Measurements from ENCODE around the gene PLD6. TPM values are rescaled to one million over a fixed set of nuclear protein-coding genes. Genes with fewer than 3 reads are reported as not detected.

PLD6 gene
- total RNA-seq, 1 experiment from 2014 or later: 2.9 TPM

- Mint-ChIP-seq H3K4me3 (ENCODE audit: low read depth, unreplicated experiment) (no peak overlapping the region), H3K27me3 (ENCODE audit: unreplicated experiment) (no peaks in the 10 kb centered on the region)
Observed at GRCh38 chr17:17213775-17214174, 7.6 kb upstream of the PLD6 start.

GRCh38 chr17:17207998-17208397 lies 1.9 kb upstream of the PLD6 start:
- Mint-ChIP-seq H3K27ac (ENCODE audit: unreplicated experiment) (no peak overlapping the region), H3K9me3 (ENCODE audit: low read depth, unreplicated experiment) (no peaks in the 10 kb centered on the region), H3K27me3 (ENCODE audit: unreplicated experiment) (no peaks in the 10 kb centered on the region), H3K36me3 (ENCODE audit: insufficient read depth, unreplicated experiment) (peaks cover 30% of the 10 kb centered on the region), H3K4me3 (ENCODE audit: low read depth, unreplicated experiment) (no peak overlapping the region), H3K4me1 (ENCODE audit: low read depth, unreplicated experiment) (no peaks in the 10 kb centered on the region)
- intact Hi-C loops (cut with micrococcal nuclease; ENCODE audit: unreplicated experiment): no loop called here
- DNase-seq: no peak
- no peak for TF ChIP-seq CTCF (IDR thresholded peaks at IDR 0.05; ENCODE audit: unreplicated experiment)
- CTCF ChIA-PET: no interaction called here
- no TSS peak for BruUV-seq (replicated peaks)

More at GRCh38 chr17:17213775-17214174, 7.6 kb upstream of the PLD6 start:
- no peak for DNase-seq
- H3K27ac Mint-ChIP-seq (ENCODE audit: unreplicated experiment): no peak overlapping the region
- H3K4me1 Mint-ChIP-seq (ENCODE audit: low read depth, unreplicated experiment): no peaks in the 10 kb centered on the region
- peaks cover 17% of the 10 kb centered on the region for H3K36me3 Mint-ChIP-seq (ENCODE audit: insufficient read depth, unreplicated experiment)
- no TSS peak for BruUV-seq (replicated peaks)
- CTCF ChIA-PET: no interaction called here
- no peaks in the 10 kb centered on the region for H3K9me3 Mint-ChIP-seq (ENCODE audit: low read depth, unreplicated experiment)
- intact Hi-C loops (cut with micrococcal nuclease; ENCODE audit: unreplicated experiment): no loop called here
- no peak for TF ChIP-seq CTCF (IDR thresholded peaks at IDR 0.05; ENCODE audit: unreplicated experiment)

GRCh38 chr17:17206913-17207335 lies 791 bp upstream of the PLD6 start:
- DNase-seq: no peak
- intact Hi-C loops (cut with micrococcal nuclease; ENCODE audit: unreplicated experiment): no loop called here
- peaks cover 30% of the 10 kb centered on the region for H3K36me3 Mint-ChIP-seq (ENCODE audit: insufficient read depth, unreplicated experiment)
- CTCF ChIA-PET: no interaction called here
- no TSS peak for BruUV-seq (replicated peaks)
- peak overlapping the region; percentile 70 for H3K4me3 Mint-ChIP-seq (ENCODE audit: low read depth, unreplicated experiment)
- H3K27me3 Mint-ChIP-seq (ENCODE audit: unreplicated experiment): no peaks in the 10 kb centered on the region
- peak overlapping the region; percentile 79 for H3K27ac Mint-ChIP-seq (ENCODE audit: unreplicated experiment)
- H3K4me1 Mint-ChIP-seq (ENCODE audit: low read depth, unreplicated experiment): no peaks in the 10 kb centered on the region
- TF ChIP-seq CTCF (IDR thresholded peaks at IDR 0.05; ENCODE audit: unreplicated experiment): no peak
- no peaks in the 10 kb centered on the region for H3K9me3 Mint-ChIP-seq (ENCODE audit: low read depth, unreplicated experiment)

- CTCF ChIA-PET: interaction anchor here (1.3 kb wide), 1 partner anchor 208 kb away, joined by 5 read pairs; no protein-coding TSS in a partner anchor
- no TSS peak for BruUV-seq (replicated peaks)
- H3K9me3 Mint-ChIP-seq (ENCODE audit: low read depth, unreplicated experiment): no peaks in the 10 kb centered on the region
- intact Hi-C loops (cut with micrococcal nuclease; ENCODE audit: unreplicated experiment): no loop called here
- no peaks in the 10 kb centered on the region for H3K27me3 Mint-ChIP-seq (ENCODE audit: unreplicated experiment)
- peak overlapping the region; percentile 70 for H3K4me3 Mint-ChIP-seq (ENCODE audit: low read depth, unreplicated experiment)
- H3K4me1 Mint-ChIP-seq (ENCODE audit: low read depth, unreplicated experiment): no peaks in the 10 kb centered on the region
- peak overlapping the region; percentile 23 for H3K27ac Mint-ChIP-seq (ENCODE audit: unreplicated experiment)
- TF ChIP-seq CTCF (IDR thresholded peaks at IDR 0.05; ENCODE audit: unreplicated experiment): no peak
- H3K36me3 Mint-ChIP-seq (ENCODE audit: insufficient read depth, unreplicated experiment): peaks cover 30% of the 10 kb centered on the region
- peak; percentile 58 for DNase-seq
Observed at GRCh38 chr17:17205368-17206123, 587 bp downstream of the PLD6 start.
